Loucy (cell line): ENCODE results near the gene LHFPL3.

Experiments used
- H2AFZ ChIP-seq: fragments of 200-600 bp; sonication (generic); 2 replicates; pipeline ENCODE4 v1.6.0; 2016; ENCODE audit warnings: antibody characterized with exemption, mild to moderate bottlenecking, low read length, moderate library complexity
- H3F3A ChIP-seq: fragments of 200-600 bp; 2 replicates; pipeline ENCODE4 v1.6.0; 2016; ENCODE audit warnings: antibody characterized with exemption, low read depth, mild to moderate bottlenecking
- H3K27me3 ChIP-seq: fragments of 200-600 bp; sonication (generic); 2 replicates; pipeline ENCODE4 v1.6.1; 2014; ENCODE audit warnings: low read length, mild to moderate bottlenecking; ENCODE audit not compliant: insufficient read depth, poor library complexity, severe bottlenecking
- H3K36me3 ChIP-seq: fragments of 200-600 bp; sonication (generic); 2 replicates; pipeline ENCODE4 v1.6.1; 2016; ENCODE audit warnings: low read length; ENCODE audit not compliant: insufficient read depth
- H3K4me1 ChIP-seq: fragments of 200-600 bp; sonication (generic); 2 replicates; pipeline ENCODE4 v1.5.1; 2014; ENCODE audit warnings: low read length, mild to moderate bottlenecking; ENCODE audit not compliant: insufficient read depth, poor library complexity, severe bottlenecking
- H3K4me2 ChIP-seq: fragments of 200-600 bp; sonication (generic); 2 replicates; pipeline ENCODE4 v1.6.0; 2014; ENCODE audit warnings: antibody characterized with exemption, low read length, low read depth, mild to moderate bottlenecking; ENCODE audit not compliant: poor library complexity, severe bottlenecking
- H3K4me3 ChIP-seq: fragments of 200-600 bp; sonication (generic); 2 replicates; pipeline ENCODE4 v1.5.1; 2014; ENCODE audit warnings: low read length, mild to moderate bottlenecking, mixed read lengths; ENCODE audit not compliant: poor library complexity, severe bottlenecking
- H3K79me2 ChIP-seq: fragments of 200-600 bp; sonication (generic); 2 replicates; pipeline ENCODE4 v1.6.1; 2014; ENCODE audit warnings: low read length; ENCODE audit not compliant: insufficient read depth
- H3K9ac ChIP-seq: fragments of 200-600 bp; sonication (generic); 2 replicates; pipeline ENCODE4 v1.6.0; 2014; ENCODE audit warnings: mild to moderate bottlenecking, low read depth, low read length, moderate library complexity; ENCODE audit not compliant: poor library complexity, severe bottlenecking
- H3K9me2 ChIP-seq: fragments of 200-600 bp; sonication (generic); replicated peaks from 2 replicates; pipeline ENCODE4 v1.6.1; 2016; ENCODE audit warnings: low read depth, low read length, mixed read lengths
- H3K9me3 ChIP-seq: fragments of 200-600 bp; sonication (generic); 2 replicates; pipeline ENCODE4 v1.6.1; 2014; ENCODE audit warnings: mild to moderate bottlenecking, antibody characterized with exemption, low read length, low read depth; ENCODE audit not compliant: insufficient read depth
- H4K20me1 ChIP-seq: fragments of 200-600 bp; sonication (generic); 2 replicates; pipeline ENCODE4 v1.6.0; 2014; ENCODE audit warnings: antibody characterized with exemption, low read length, mild to moderate bottlenecking; ENCODE audit not compliant: insufficient read depth, poor library complexity, severe bottlenecking
- EZH2phosphoT487 ChIP-seq: fragments of 200-600 bp; IDR thresholded peaks from 2 replicates; pipeline ENCODE4 v1.6.1; 2018; ENCODE audit warnings: antibody characterized with exemption, mild to moderate bottlenecking, moderate library complexity, borderline replicate concordance
- TF ChIP-seq, protein P1 (sequence below): fragments of 200-600 bp; sonication (generic); conservative IDR thresholded peaks from 2 replicates; pipeline ENCODE4 v1.5.1; 2014; ENCODE audit warnings: mild to moderate bottlenecking, antibody characterized with exemption, low read length

The LHFPL3 gene

DNA sequence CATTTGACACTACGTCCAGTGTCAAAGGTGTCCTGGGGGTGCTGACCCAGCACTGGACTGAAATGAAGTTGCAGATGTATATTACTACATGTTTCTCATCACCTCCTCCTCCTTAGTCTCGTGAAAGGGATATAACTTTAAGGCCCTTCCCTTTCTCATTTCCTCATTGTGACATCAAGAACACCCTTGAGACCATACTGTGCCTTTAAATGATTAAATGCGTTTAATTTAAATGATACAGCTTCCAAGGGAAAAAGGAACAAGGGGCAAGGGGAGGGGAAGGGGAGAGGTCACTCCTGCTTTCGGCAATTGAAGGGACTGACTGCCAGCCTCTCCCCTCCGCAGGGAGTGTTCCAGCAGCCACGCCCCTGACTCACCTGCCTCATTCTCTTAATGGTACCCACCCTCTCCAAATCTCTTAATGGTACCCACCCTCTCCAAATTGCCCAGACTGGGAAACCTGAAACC, 605.2 kb downstream of the LHFPL3 start:
- Histone ChIP-seq H2AFZ (no peak overlapping the region), H3K9me2 (no peaks in the 10 kb centered on the region), H3K9me3 (no peaks in the 10 kb centered on the region), H3F3A (no peaks in the 10 kb centered on the region), H3K79me2 (no peaks in the 10 kb centered on the region), H3K36me3 (no peaks in the 10 kb centered on the region), H3K9ac (no peak overlapping the region), H3K4me1 (no peaks in the 10 kb centered on the region), H3K4me3 (no peak overlapping the region), H3K4me2 (no peak overlapping the region), H4K20me1 (no peaks in the 10 kb centered on the region), H3K27me3 (no peaks in the 10 kb centered on the region)
- TF ChIP-seq, protein P1, sequence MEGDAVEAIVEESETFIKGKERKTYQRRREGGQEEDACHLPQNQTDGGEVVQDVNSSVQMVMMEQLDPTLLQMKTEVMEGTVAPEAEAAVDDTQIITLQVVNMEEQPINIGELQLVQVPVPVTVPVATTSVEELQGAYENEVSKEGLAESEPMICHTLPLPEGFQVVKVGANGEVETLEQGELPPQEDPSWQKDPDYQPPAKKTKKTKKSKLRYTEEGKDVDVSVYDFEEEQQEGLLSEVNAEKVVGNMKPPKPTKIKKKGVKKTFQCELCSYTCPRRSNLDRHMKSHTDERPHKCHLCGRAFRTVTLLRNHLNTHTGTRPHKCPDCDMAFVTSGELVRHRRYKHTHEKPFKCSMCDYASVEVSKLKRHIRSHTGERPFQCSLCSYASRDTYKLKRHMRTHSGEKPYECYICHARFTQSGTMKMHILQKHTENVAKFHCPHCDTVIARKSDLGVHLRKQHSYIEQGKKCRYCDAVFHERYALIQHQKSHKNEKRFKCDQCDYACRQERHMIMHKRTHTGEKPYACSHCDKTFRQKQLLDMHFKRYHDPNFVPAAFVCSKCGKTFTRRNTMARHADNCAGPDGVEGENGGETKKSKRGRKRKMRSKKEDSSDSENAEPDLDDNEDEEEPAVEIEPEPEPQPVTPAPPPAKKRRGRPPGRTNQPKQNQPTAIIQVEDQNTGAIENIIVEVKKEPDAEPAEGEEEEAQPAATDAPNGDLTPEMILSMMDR, result no peak
- no peak for TF ChIP-seq EZH2phosphoT487

DNA sequence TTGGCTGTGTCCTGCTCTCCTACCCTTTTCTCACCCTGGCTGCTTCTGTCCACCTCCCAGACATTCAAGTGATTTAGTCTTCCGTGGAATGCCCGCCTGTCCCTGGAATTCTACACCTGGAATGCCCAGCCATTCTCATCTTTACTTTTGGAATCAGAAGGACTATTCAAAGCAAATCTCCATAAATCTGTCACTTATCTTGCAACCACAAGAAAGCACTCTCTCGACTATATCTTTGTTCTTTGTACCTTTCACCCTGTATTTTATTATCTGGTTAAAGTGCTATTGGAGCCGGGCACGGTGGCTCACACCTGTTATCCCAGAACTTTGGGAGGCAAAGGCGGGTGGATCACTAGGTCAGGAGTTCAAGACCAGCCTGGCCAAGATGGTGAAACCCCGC, 606.3 kb downstream of the LHFPL3 start:
- no peaks in the 10 kb centered on the region; the same call in 1 of the 2 replicates for H3F3A ChIP-seq
- no peaks in the 10 kb centered on the region for H3K36me3 ChIP-seq
- H4K20me1 ChIP-seq, result no peaks in the 10 kb centered on the region
- H3K4me3 ChIP-seq, result no peak overlapping the region
- H3K27me3 ChIP-seq, result no peaks in the 10 kb centered on the region
- H3K4me2 ChIP-seq, result no peak overlapping the region
- no peaks in the 10 kb centered on the region for H3K4me1 ChIP-seq
- no peaks in the 10 kb centered on the region for H3K79me2 ChIP-seq
- no peaks in the 10 kb centered on the region for H3K9me3 ChIP-seq
- H3K9ac ChIP-seq, result no peak overlapping the region
- no peak overlapping the region for H2AFZ ChIP-seq
- TF ChIP-seq EZH2phosphoT487, result no peak
- TF ChIP-seq, protein P1, result no peak
- H3K9me2 ChIP-seq, result no peaks in the 10 kb centered on the region

DNA sequence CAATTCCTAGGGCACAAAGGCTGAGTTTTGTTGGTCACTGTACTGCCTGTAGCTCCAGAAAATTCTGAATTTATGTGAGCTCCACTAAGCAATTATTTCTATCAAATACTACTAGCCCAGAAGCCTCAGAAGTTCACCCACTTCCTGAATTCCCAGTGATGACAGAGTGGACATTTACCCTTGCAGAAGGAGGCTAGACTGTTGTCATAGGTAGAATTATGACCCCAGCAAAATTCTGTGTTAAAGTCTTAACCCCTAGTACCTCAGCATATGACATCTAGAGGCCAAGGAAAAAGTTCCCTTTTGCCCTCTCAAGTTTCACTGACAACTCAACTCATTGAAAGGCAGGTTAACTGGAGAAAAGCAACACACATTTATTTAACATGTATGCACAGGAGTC, 606.9 kb downstream of the LHFPL3 start:
- no peaks in the 10 kb centered on the region for H3K9me2 ChIP-seq
- H3K27me3 ChIP-seq, result no peaks in the 10 kb centered on the region
- TF ChIP-seq, protein P1, result no peak
- no peak for TF ChIP-seq EZH2phosphoT487
- no peaks in the 10 kb centered on the region for H4K20me1 ChIP-seq
- H3F3A ChIP-seq, result no peaks in the 10 kb centered on the region; the same call in 1 of the 2 replicates
- H3K4me1 ChIP-seq, result no peaks in the 10 kb centered on the region
- H3K36me3 ChIP-seq, result no peaks in the 10 kb centered on the region
- H3K4me3 ChIP-seq, result no peak overlapping the region
- H3K79me2 ChIP-seq, result no peaks in the 10 kb centered on the region
- no peak overlapping the region for H3K4me2 ChIP-seq
- no peak overlapping the region for H3K9ac ChIP-seq
- no peaks in the 10 kb centered on the region for H3K9me3 ChIP-seq
- H2AFZ ChIP-seq, result no peak overlapping the region
